ENCODE measurements around the gene SYT13.

Gene SYT13

DNA sequence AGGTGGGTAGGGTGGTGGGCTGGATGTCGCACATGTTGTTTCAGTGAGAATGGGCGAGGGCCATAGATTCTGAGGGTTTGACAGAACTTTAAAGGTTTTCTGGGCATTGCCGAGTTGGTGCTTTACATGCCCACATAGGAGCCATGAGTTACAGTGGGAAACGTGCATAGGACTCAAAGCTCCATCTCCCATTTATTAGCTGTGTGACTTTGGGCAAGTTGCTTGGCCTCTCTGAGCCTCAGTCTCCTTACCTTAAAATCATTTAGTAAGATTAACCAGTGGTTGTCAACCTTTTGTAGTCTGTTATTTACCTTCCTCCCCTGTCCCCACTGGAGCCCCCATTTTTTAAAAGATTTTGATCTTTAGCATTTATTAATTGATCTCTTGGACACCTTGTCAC, 67.4 kb downstream of the SYT13 start:
- DNase-seq (ENCODE audit: low read depth) = no peak

GRCh38 chr11:45217991-45218390, 68.2 kb downstream of the SYT13 start:
- no peak for DNase-seq (ENCODE audit: low read depth)

DNA sequence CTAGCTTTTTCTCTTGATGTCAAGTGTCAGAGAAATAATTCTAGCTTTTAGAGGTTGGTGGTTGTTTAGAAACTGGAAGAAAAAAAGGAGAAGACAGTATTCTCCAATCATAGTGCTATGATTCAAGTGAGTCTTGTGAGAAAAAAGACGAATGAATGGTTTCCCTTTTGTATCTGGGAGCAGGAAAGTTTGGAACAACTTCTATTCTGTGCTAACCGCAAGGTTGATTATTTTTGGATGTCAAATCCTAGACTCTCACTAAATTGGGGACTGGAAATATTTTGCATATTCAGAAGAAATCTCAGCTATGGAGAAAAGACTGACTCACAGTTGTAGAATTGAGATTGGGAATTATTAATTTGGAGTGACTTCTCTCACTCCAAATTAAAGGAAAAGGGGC, 69.2 kb downstream of the SYT13 start:
- DNase-seq (ENCODE audit: low read depth) = no peak

GRCh38 chr11:45216031-45216430, 70.1 kb downstream of the SYT13 start:
- DNase-seq (ENCODE audit: low read depth) = no peak

DNA sequence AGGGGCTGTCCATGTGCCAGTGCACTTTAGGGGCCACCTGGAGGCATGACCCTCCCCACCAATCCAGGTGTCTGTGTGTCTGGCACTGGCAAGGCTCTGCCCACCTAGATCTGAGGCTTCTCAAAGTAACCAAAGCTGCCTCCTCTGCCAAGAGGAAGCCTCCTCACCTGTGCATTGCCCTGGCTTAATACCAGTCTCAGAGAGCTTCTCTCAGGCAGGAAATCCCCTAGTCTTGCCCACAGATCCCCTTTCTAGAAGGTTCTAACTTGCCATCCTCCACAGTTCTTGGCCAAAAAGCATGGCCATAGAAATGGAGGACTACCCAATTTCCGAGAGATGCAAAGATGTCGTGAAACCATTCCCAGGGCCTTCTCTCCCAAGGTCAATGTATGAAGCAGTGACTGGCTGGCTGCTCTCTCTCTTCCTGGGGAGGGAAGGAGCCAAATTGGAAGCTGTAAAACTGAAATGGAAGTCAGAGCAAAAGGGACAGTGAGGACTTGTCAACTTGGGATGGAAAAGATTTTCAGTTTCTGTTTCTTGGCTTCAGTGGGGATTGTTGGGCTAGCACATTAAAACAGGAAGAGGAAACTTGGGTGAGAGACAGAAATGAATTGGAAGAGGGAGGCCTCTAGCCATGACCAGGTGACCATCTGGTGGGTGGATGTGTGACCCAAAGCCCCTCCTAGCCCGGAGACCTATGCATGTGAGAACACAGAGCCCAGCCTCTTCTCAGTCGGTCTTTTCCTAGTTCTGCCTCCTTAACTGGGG, 70.9 kb downstream of the SYT13 start:
- no peak for DNase-seq (ENCODE audit: low read depth)

DNA sequence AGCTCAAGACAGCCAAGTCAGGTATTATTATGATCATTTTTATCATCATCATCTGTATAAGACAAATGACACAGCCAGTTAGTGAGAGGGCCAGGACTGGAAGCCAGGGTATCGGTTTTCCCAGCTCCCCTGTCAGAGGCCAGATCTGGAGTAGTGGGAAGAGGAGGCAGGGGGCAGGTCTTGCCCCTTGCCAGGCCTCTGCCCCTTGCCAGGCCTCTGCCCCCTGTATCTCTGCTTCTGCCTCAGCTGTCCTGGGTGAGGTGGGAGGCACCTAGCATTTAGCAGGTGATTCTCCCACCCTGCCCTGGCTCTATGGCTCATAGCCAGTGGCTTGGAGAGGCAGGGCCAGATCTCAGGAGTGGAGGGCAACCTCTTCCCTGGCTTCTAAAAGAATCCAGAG, 72.4 kb downstream of the SYT13 start:
- DNase-seq (ENCODE audit: low read depth) = no peak

DNA sequence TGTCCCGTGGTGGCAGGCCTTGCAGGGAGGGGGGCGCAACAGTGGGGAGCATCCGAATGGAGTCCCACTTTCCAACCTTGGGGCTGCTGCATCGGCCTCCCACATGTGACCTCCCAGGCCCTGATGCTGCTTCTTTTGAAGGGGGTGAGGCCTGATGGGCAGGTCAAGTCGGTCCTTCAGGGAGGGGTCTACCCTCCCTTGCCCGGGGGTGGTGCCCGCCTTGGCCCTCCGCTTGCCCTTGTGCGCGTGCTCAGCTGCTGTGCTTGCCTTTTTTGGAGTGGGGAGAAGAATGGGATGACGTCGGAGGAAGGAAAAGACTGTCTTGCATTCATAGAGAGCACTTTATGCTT, 72.8 kb downstream of the SYT13 start:
- DNase-seq (ENCODE audit: low read depth) = no peak

GRCh38 chr11:45212566-45213315, 73.4 kb downstream of the SYT13 start:
- DNase-seq (ENCODE audit: low read depth) = no peak

- DNase-seq (ENCODE audit: low read depth) = no peak
Measured at GRCh38 chr11:45211732-45212131, 74.4 kb downstream of the SYT13 start.

- no peak for DNase-seq (ENCODE audit: low read depth)
Measured at GRCh38 chr11:45210846-45211245, 75.3 kb downstream of the SYT13 start.

GRCh38 chr11:45209891-45210699, 76.0 kb downstream of the SYT13 start:
- no peak for DNase-seq (ENCODE audit: low read depth)

- no peak for DNase-seq (ENCODE audit: low read depth)
Measured at GRCh38 chr11:45209000-45209879, 76.9 kb downstream of the SYT13 start.

DNA sequence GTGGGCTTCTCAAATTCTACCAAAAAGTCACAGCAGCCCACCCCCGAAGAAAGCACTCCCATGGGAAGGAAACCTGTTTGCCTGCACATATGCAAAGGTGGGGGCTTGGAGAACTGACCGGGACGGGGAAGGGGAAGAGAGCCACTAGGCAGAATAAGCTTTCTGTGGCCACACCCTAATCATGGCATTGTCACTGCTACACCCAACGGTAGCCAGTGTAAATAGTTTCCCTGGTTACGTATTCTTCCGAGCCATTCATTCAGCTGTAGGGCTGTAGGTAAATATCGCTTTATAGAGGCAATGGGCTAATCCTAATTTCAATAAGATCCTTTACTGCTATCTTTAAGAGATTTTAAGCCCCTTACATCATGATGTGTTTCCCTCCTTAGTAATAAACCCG, 78.0 kb downstream of the SYT13 start:
- no peak for DNase-seq (ENCODE audit: low read depth)

DNA sequence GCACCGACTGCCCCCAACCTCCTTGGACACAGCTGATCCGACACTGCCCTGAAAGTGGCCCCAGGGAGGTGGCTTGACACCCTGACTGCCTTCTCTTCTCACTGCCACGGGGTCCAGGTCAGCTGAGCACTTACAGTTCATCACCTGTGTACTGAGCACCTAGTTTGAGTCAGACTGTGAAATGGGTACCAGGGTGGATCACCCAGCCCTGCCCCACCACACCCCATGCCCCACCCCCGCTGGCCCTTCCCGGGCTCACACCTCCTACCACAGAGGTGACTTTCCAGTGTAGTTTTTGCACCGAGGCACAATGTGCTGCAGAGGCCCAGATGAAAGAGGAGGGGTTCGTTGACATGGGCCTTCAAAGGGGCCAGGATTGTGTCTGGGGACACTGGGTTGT, 80.2 kb downstream of the SYT13 start:
- no peak for DNase-seq (ENCODE audit: low read depth)

- DNase-seq (ENCODE audit: low read depth) = no peak
Measured at GRCh38 chr11:45204761-45205160, 81.4 kb downstream of the SYT13 start.

GRCh38 chr11:45193695-45194094, 92.4 kb downstream of the SYT13 start:
- DNase-seq (ENCODE audit: low read depth) = no peak

Measured in T follicular helper cell (primary cell).